H9 (cell line): ENCODE measurements around the gene C17orf58. TPM values are rescaled to one million over a fixed set of nuclear protein-coding genes. Genes with fewer than 3 reads are reported as not detected.

ENCODE experiments used
- DNase-seq: peaks from one replicate; pipeline ENCODE4 v3.0.0-alpha.2; 2017
- H2AFZ ChIP-seq: one replicate; pipeline ENCODE4 v1.6.1; 2013; ENCODE audit warnings: mild to moderate bottlenecking, low read length, control low read depth, moderate library complexity
- H2AK5ac ChIP-seq: 2 replicates; pipeline ENCODE4 v1.6.1; 2013; ENCODE audit warnings: low read length, control low read depth, mixed read lengths; ENCODE audit not compliant: insufficient read length
- H2BK120ac ChIP-seq: one replicate; pipeline ENCODE4 v1.6.1; 2013; ENCODE audit warnings: low read depth, mild to moderate bottlenecking, low read length, control low read depth, inconsistent platforms; ENCODE audit not compliant: poor library complexity, severe bottlenecking
- H2BK12ac ChIP-seq: 2 replicates; pipeline ENCODE4 v1.6.1; 2013; ENCODE audit warnings: low read length, control low read depth, mixed read lengths, low read depth; ENCODE audit not compliant: insufficient read length
- H2BK15ac ChIP-seq: 2 replicates; pipeline ENCODE4 v1.6.1; 2013; ENCODE audit warnings: low read depth, low read length, control low read depth
- H2BK20ac ChIP-seq: one replicate; pipeline ENCODE4 v1.6.1; 2013; ENCODE audit warnings: low read depth, mild to moderate bottlenecking, low read length, control low read depth, inconsistent platforms; ENCODE audit not compliant: poor library complexity, severe bottlenecking
- H2BK5ac ChIP-seq: 2 replicates; pipeline ENCODE4 v1.6.1; 2013; ENCODE audit warnings: low read length, control low read depth, mixed read lengths; ENCODE audit not compliant: insufficient read length
- H3K14ac ChIP-seq: 2 replicates; pipeline ENCODE4 v1.6.1; 2013; ENCODE audit warnings: low read length, control low read depth; ENCODE audit not compliant: insufficient read depth
- H3K18ac ChIP-seq: 2 replicates; pipeline ENCODE4 v1.6.1; 2013; ENCODE audit warnings: low read depth, mild to moderate bottlenecking, mixed read lengths, low read length, control low read depth; ENCODE audit not compliant: insufficient read length
- H3K23ac ChIP-seq: 2 replicates; pipeline ENCODE4 v1.6.1; 2013; ENCODE audit warnings: low read length, control low read depth, mixed read lengths, low read depth; ENCODE audit not compliant: insufficient read length
- H3K23me2 ChIP-seq: 2 replicates; pipeline ENCODE4 v1.6.1; 2013; ENCODE audit warnings: low read depth, mild to moderate bottlenecking, mixed read lengths, low read length, control low read depth; ENCODE audit not compliant: insufficient read length, poor library complexity, severe bottlenecking
- H3K27ac ChIP-seq: 2 replicates; pipeline ENCODE4 v1.5.1; 2013; ENCODE audit warnings: low read length, control low read depth, mixed read lengths, low read depth; ENCODE audit not compliant: insufficient read length
- H3K27me3 ChIP-seq: 2 replicates; pipeline ENCODE4 v1.6.1; 2013; ENCODE audit warnings: low read length, control low read depth, inconsistent platforms; ENCODE audit not compliant: insufficient read depth
- H3K4ac ChIP-seq: 2 replicates; pipeline ENCODE4 v1.6.1; 2013; ENCODE audit warnings: low read depth, mild to moderate bottlenecking, control low read depth, inconsistent platforms, low read length, moderate library complexity
- H3K4me1 ChIP-seq: 2 replicates; pipeline ENCODE4 v1.6.1; 2013; ENCODE audit warnings: low read length, control low read depth, inconsistent platforms; ENCODE audit not compliant: insufficient read depth
- H3K4me2 ChIP-seq: 2 replicates; pipeline ENCODE4 v1.6.1; 2013; ENCODE audit warnings: low read length, control low read depth, mixed read lengths; ENCODE audit not compliant: insufficient read length, insufficient read depth
- H3K56ac ChIP-seq: 2 replicates; pipeline ENCODE4 v1.6.1; 2013; ENCODE audit warnings: low read depth, mild to moderate bottlenecking, mixed read lengths, low read length, control low read depth; ENCODE audit not compliant: insufficient read length
- H3K79me1 ChIP-seq: 2 replicates; pipeline ENCODE4 v1.6.1; 2013; ENCODE audit warnings: low read depth, mild to moderate bottlenecking, moderate library complexity, low read length, control low read depth, inconsistent platforms; ENCODE audit not compliant: insufficient read depth, poor library complexity, severe bottlenecking
- H3K79me2 ChIP-seq: 2 replicates; pipeline ENCODE4 v1.6.1; 2013; ENCODE audit warnings: low read length, control low read depth, inconsistent platforms; ENCODE audit not compliant: insufficient read depth
- H3K9ac ChIP-seq: 2 replicates; pipeline ENCODE4 v1.6.1; 2013; ENCODE audit warnings: low read length, control low read depth, mixed read lengths; ENCODE audit not compliant: insufficient read length; ENCODE audit errors: extremely low read depth
- H3K9me3 ChIP-seq: one replicate; pipeline ENCODE4 v1.6.1; 2013; ENCODE audit warnings: low read depth, low read length, inconsistent platforms; ENCODE audit not compliant: control insufficient read depth
- H3T11ph ChIP-seq: one replicate; pipeline ENCODE4 v1.6.1; 2013; ENCODE audit warnings: mild to moderate bottlenecking, low read length, control low read depth, inconsistent platforms
- H4K20me1 ChIP-seq: one replicate; pipeline ENCODE4 v1.6.1; 2013; ENCODE audit not compliant: control insufficient read depth, insufficient read length, insufficient read depth
- H4K5ac ChIP-seq: 2 replicates; pipeline ENCODE4 v1.6.1; 2013; ENCODE audit warnings: low read depth, mild to moderate bottlenecking, mixed read lengths, low read length, control low read depth; ENCODE audit not compliant: insufficient read length
- H4K8ac ChIP-seq: replicated peaks from 2 replicates; pipeline ENCODE4 v1.6.1; 2013; ENCODE audit warnings: low read length, control low read depth, mixed read lengths, low read depth; ENCODE audit not compliant: insufficient read length
- H4K91ac ChIP-seq: 2 replicates; pipeline ENCODE4 v1.6.1; 2013; ENCODE audit warnings: low read depth, mild to moderate bottlenecking, moderate library complexity, mixed read lengths, low read length, control low read depth; ENCODE audit not compliant: insufficient read length
- H3K27ac Mint-ChIP-seq, 3 experiments: 2 replicates in 2 of 3; 3 replicates in 1 of 3; pipeline ENCODE4 v1.8.0; 2020 to 2021; ENCODE audit warnings: mixed read lengths in 3 of 3, mild to moderate bottlenecking in 1 of 3, moderate library complexity in 1 of 3
- H3K27me3 Mint-ChIP-seq: 2 replicates; pipeline ENCODE4 v1.8.0; 2021; ENCODE audit warnings: low read depth, mild to moderate bottlenecking, moderate library complexity, mixed read lengths
- H3K36me3 Mint-ChIP-seq, 3 experiments: 2 replicates in 2 of 3; 3 replicates in 1 of 3; pipeline ENCODE4 v1.8.0; 2020 to 2021; ENCODE audit warnings: low read depth in 3 of 3, mixed read lengths in 3 of 3; ENCODE audit not compliant: insufficient read depth in 1 of 3
- H3K4me1 Mint-ChIP-seq, 2 experiments: 2 replicates each; pipeline ENCODE4 v1.8.0; 2020; ENCODE audit warnings: mixed read lengths in 2 of 2
- H3K4me3 Mint-ChIP-seq, 2 experiments: 2 replicates in 1 of 2; 3 replicates in 1 of 2; pipeline ENCODE4 v1.8.0; 2020 to 2021; ENCODE audit warnings: mild to moderate bottlenecking in 2 of 2, mixed read lengths in 2 of 2, moderate library complexity in 1 of 2
- H3K9me3 Mint-ChIP-seq, 2 experiments: 2 replicates in 1 of 2; 3 replicates in 1 of 2; pipeline ENCODE4 v1.8.0; 2020; ENCODE audit warnings: mild to moderate bottlenecking in 2 of 2, mixed read lengths in 2 of 2, moderate library complexity in 1 of 2
- WGBS: extraction: QIAGEN DNeasy Blood & Tissue Kit; methylation state at CpG from one replicate; pipeline ENCODE4 v1.1.7; 2013; ENCODE audit warnings: missing lambda C conversion rate, low lambda C conversion rate, mixed read lengths; ENCODE audit not compliant: insufficient read length; ENCODE audit errors: extremely low coverage; 5-methylcytosine and 5-hydroxymethylcytosine counted together
- total RNA-seq: library from RNA; stranded (reverse); gene quantifications from 2 replicates; pipeline ENCODE4 v1.2.1, GENCODE V29; 2021
- TF ChIP-seq, protein P1 (sequence below): fragments of 200-600 bp; sonication (generic); conservative IDR thresholded peaks from 3 replicates; pipeline ENCODE4 v1.8.0; 2021; ENCODE audit warnings: antibody characterized with exemption, mild to moderate bottlenecking

Gene C17orf58
- total RNA-seq, 1 experiment from 2014 or later: 12.3 TPM

DNA sequence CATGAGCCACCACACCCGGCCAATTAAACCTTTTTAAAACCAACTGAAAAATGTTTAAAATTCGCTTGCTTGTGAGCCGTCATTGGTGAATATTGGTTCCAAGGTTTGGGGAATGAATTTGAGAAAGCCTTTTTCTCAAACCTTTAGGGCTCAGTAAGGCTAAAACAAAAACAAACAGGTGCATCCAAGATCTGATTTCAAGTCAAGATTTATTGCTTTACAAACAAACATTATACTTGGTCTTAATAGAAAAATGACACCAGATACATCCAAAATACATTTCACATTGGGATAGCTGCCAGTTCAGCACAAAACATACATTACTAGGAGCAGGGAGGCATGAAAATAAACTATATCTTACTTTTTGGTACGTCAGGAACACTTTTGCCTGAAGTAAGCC is 5.4 kb downstream of the C17orf58 start:
- H3K4me3 Mint-ChIP-seq: no peak overlapping the region
- WGBS: no CpG with 5 or more reads among the region's 4 CpGs
- Histone ChIP-seq H3K79me1 (no peaks in the 10 kb centered on the region), H3K4ac (no peak overlapping the region), H3K9ac (no peak overlapping the region), H3K27ac (no peak overlapping the region), H3K14ac (no peak overlapping the region), H3K9me3 (no peaks in the 10 kb centered on the region), H3K23me2 (peaks cover 9% of the 10 kb centered on the region), H3K18ac (no peak overlapping the region), H2BK15ac (no peak overlapping the region), H3K4me2 (no peak overlapping the region), H3K4me1 (peaks cover 4% of the 10 kb centered on the region; the same call in 1 of the 2 replicates), H4K91ac (no peak overlapping the region), H2BK12ac (no peak overlapping the region), H4K8ac (no peak overlapping the region), H2BK5ac (no peak overlapping the region), H3T11ph (no peak overlapping the region), H3K23ac (no peak overlapping the region), H3K56ac (no peak overlapping the region), H3K79me2 (no peaks in the 10 kb centered on the region), H2AK5ac (no peak overlapping the region), H4K20me1 (no peaks in the 10 kb centered on the region), H3K27me3 (peaks cover 4% of the 10 kb centered on the region; the same call in 1 of the 2 replicates), H4K5ac (no peak overlapping the region), H2BK20ac (no peak overlapping the region), H2AFZ (no peak overlapping the region), H2BK120ac (no peak overlapping the region)
- no peak overlapping the region for H3K27ac Mint-ChIP-seq
- no peak for DNase-seq
- TF ChIP-seq, protein P1, sequence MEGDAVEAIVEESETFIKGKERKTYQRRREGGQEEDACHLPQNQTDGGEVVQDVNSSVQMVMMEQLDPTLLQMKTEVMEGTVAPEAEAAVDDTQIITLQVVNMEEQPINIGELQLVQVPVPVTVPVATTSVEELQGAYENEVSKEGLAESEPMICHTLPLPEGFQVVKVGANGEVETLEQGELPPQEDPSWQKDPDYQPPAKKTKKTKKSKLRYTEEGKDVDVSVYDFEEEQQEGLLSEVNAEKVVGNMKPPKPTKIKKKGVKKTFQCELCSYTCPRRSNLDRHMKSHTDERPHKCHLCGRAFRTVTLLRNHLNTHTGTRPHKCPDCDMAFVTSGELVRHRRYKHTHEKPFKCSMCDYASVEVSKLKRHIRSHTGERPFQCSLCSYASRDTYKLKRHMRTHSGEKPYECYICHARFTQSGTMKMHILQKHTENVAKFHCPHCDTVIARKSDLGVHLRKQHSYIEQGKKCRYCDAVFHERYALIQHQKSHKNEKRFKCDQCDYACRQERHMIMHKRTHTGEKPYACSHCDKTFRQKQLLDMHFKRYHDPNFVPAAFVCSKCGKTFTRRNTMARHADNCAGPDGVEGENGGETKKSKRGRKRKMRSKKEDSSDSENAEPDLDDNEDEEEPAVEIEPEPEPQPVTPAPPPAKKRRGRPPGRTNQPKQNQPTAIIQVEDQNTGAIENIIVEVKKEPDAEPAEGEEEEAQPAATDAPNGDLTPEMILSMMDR: no peak
- H3K9me3 Mint-ChIP-seq: peaks cover 0 to 2% of the 10 kb centered on the region in 2 experiments; a peak in 2 of 5 replicates
- H3K4me1 Mint-ChIP-seq: peaks cover 22 to 24% of the 10 kb centered on the region in 2 experiments
- peaks cover 3 to 6% (median 5%) of the 10 kb centered on the region in 3 experiments; a peak in 2 of 7 replicates for H3K36me3 Mint-ChIP-seq
- H3K27me3 Mint-ChIP-seq: peaks cover 15% of the 10 kb centered on the region
